Naive thymus-derived CD4-positive, alpha-beta T cell (primary cell): ENCODE results near the gene TMEM9. TPM values are rescaled to one million over a fixed set of nuclear protein-coding genes. Genes with fewer than 3 reads are reported as not detected.

Source experiments
- ATAC-seq: fragments of 150-1000 bp; cut with Tn5 transposase; 2 replicates; pipeline ENCODE4 v1.10.0; 2021; ENCODE audit warnings: mild to moderate bottlenecking, moderate library complexity
- CTCF ChIA-PET: fragments of 350-600 bp; sonication (Branson Sonifier 250); formaldehyde crosslinking; loops from one replicate; lab custom pipeline; 2021; ENCODE audit warnings: antibody characterized with exemption; lab: Charles Lee
- POLR2A ChIA-PET: fragments of 350-600 bp; sonication (Branson Sonifier 250); formaldehyde crosslinking; loops from one replicate; lab custom pipeline; 2021; ENCODE audit warnings: antibody characterized with exemption, inconsistent platforms; lab: Charles Lee
- DNase-seq, 9 donors: peaks; one replicate each; pipeline versions ENCODE4 v3.0.0 to v3.0.0-alpha.2; 2020 to 2022; ENCODE audit warnings: mixed read lengths in 1 of 9
- H3K27ac ChIP-seq: one replicate; pipeline ENCODE4 v1.7.0; 2013; ENCODE audit warnings: mild to moderate bottlenecking, low read depth, low read length, moderate library complexity
- H3K27me3 ChIP-seq, 2 donors: one replicate each; pipeline ENCODE4 v1.7.0; 2013; ENCODE audit warnings: low read length in 2 of 2, mild to moderate bottlenecking in 2 of 2, moderate library complexity in 2 of 2; ENCODE audit not compliant: control insufficient read depth in 2 of 2, insufficient read depth in 2 of 2
- H3K36me3 ChIP-seq, 3 experiments: 1 replicate in 2 of 3; 2 replicates in 1 of 3; pipeline ENCODE4 v1.7.0; 2013; ENCODE audit warnings: low read length in 3 of 3, mild to moderate bottlenecking in 3 of 3, moderate library complexity in 1 of 3; ENCODE audit not compliant: insufficient read depth in 3 of 3, control insufficient read depth in 2 of 3
- H3K4me1 ChIP-seq, 2 donors: one replicate each; pipeline ENCODE4 v1.7.0; 2013; ENCODE audit warnings: low read length in 2 of 2, mild to moderate bottlenecking in 2 of 2, moderate library complexity in 1 of 2; ENCODE audit not compliant: control insufficient read depth in 2 of 2, insufficient read depth in 2 of 2
- H3K4me3 ChIP-seq: 2 replicates; pipeline ENCODE4 v1.7.0; 2013; ENCODE audit warnings: mild to moderate bottlenecking, low read length
- H3K9me3 ChIP-seq, 3 experiments: 1 replicate in 2 of 3; 2 replicates in 1 of 3; pipeline ENCODE4 v1.7.0; 2013; ENCODE audit warnings: low read length in 3 of 3; ENCODE audit not compliant: control insufficient read depth in 2 of 3
- H3K27ac Mint-ChIP-seq, 9 donors: one replicate each; pipeline ENCODE4 v1.8.0; 2020 to 2022; ENCODE audit warnings: mixed read lengths in 9 of 9, mild to moderate bottlenecking in 8 of 9, moderate library complexity in 5 of 9, inconsistent platforms in 2 of 9
- H3K27me3 Mint-ChIP-seq, 5 donors: one replicate each; pipeline ENCODE4 v1.8.0; 2021 to 2022; ENCODE audit warnings: mixed read lengths in 5 of 5, mild to moderate bottlenecking in 1 of 5
- H3K36me3 Mint-ChIP-seq, 5 donors: one replicate each; pipeline ENCODE4 v1.8.0; 2020 to 2022; ENCODE audit warnings: mixed read lengths in 5 of 5, mild to moderate bottlenecking in 3 of 5, inconsistent platforms in 1 of 5
- H3K4me1 Mint-ChIP-seq, 7 donors: one replicate each; pipeline ENCODE4 v1.8.0; 2020 to 2022; ENCODE audit warnings: mixed read lengths in 7 of 7, mild to moderate bottlenecking in 3 of 7, inconsistent platforms in 1 of 7
- H3K4me3 Mint-ChIP-seq, 10 donors: one replicate each; pipeline ENCODE4 v1.8.0; 2020 to 2022; ENCODE audit warnings: mild to moderate bottlenecking in 10 of 10, mixed read lengths in 10 of 10, moderate library complexity in 6 of 10, inconsistent platforms in 2 of 10
- H3K9me3 Mint-ChIP-seq, 11 donors: one replicate each; pipeline ENCODE4 v1.8.0; 2020 to 2022; ENCODE audit warnings: mixed read lengths in 11 of 11, mild to moderate bottlenecking in 4 of 11, inconsistent platforms in 1 of 11, moderate library complexity in 1 of 11
- intact Hi-C, 2 donors: fragments of 100-400 bp; cut with micrococcal nuclease; formaldehyde crosslinking; loops; one replicate each; pipeline ENCODE4 v1.15.1; 2023
- polyA plus RNA-seq, 2 donors: library from polyadenylated mRNA; unstranded; fragments of 300-500 nt; fragmentation: Illumina TruSeq; gene quantifications; one replicate each; pipeline ENCODE4 v1.2.3, GENCODE V29; 2021
- total RNA-seq, 6 experiments: library from RNA in 5 of 6; stranded (reverse) in 5 of 6; gene quantifications; 1 replicate in 5 of 6; 2 replicates in 1 of 6; pipeline ENCODE4 v1.2.3 and lab custom pipeline; 2021 to 2026

TMEM9 gene
- total and polyA plus RNA-seq, 7 experiments from 2014 or later, result 15.3 to 56.4 (median 22.7) TPM

- intact Hi-C loops, result no loop called here
- ATAC-seq, result no peak
- ChIA-PET CTCF (no interaction called here), POLR2A (no interaction called here)
- no peaks in the 10 kb centered on the region for H3K36me3 ChIP-seq
- no peak overlapping the region for H3K27ac ChIP-seq
- Mint-ChIP-seq H3K36me3 (peaks cover 0 to 13% (median 5%) of the 10 kb centered on the region in 5 donors), H3K4me1 (peaks cover 0 to 2% (median under 1%) of the 10 kb centered on the region in 7 donors), H3K9me3 (peaks cover 0 to 17% (median 9%) of the 10 kb centered on the region in 11 donors), H3K4me3 (no peak overlapping the region), H3K27me3 (peaks cover 19 to 37% (median 32%) of the 10 kb centered on the region in 5 donors), H3K27ac (no peak overlapping the region)
- no peaks in the 10 kb centered on the region for H3K4me1 ChIP-seq
- DNase-seq, result no peak
- no peak overlapping the region for H3K4me3 ChIP-seq
- no peaks in the 10 kb centered on the region for H3K27me3 ChIP-seq
- H3K9me3 ChIP-seq, result no peaks in the 10 kb centered on the region
Observed at GRCh38 chr1:201176940-201177339, 22.7 kb upstream of the TMEM9 start.

GRCh38 chr1:201175820-201176500 lies 21.7 kb upstream of the TMEM9 start:
- Histone ChIP-seq H3K27me3 (no peaks in the 10 kb centered on the region), H3K9me3 (no peaks in the 10 kb centered on the region), H3K36me3 (no peaks in the 10 kb centered on the region), H3K27ac (no peak overlapping the region), H3K4me3 (no peak overlapping the region), H3K4me1 (peaks cover 0 to 7% of the 10 kb centered on the region in 2 donors)
- peaks cover 5 to 10% (median 8%) of the 10 kb centered on the region in 7 donors for H3K4me1 Mint-ChIP-seq
- no peak overlapping the region for H3K4me3 Mint-ChIP-seq
- no peak for DNase-seq
- peaks cover 21 to 37% (median 29%) of the 10 kb centered on the region in 5 donors for H3K27me3 Mint-ChIP-seq
- H3K27ac Mint-ChIP-seq, result no peak overlapping the region
- peaks cover 2 to 13% (median 5%) of the 10 kb centered on the region in 5 donors for H3K36me3 Mint-ChIP-seq
- ChIA-PET CTCF (no interaction called here), POLR2A (interaction anchor here (0.6 kb wide), 1 partner anchor 251 kb away, joined by 3 read pairs; no protein-coding TSS in a partner anchor)
- ATAC-seq, result no peak
- intact Hi-C loops, result no loop called here
- peaks cover 0 to 17% (median 9%) of the 10 kb centered on the region in 11 donors for H3K9me3 Mint-ChIP-seq

- Histone ChIP-seq H3K36me3 (no peaks in the 10 kb centered on the region), H3K4me1 (peaks cover 0 to 7% of the 10 kb centered on the region in 2 donors), H3K27ac (no peak overlapping the region), H3K9me3 (no peaks in the 10 kb centered on the region), H3K4me3 (no peak overlapping the region), H3K27me3 (no peaks in the 10 kb centered on the region)
- Mint-ChIP-seq H3K9me3 (peaks cover 0 to 6% (median 3%) of the 10 kb centered on the region in 11 donors), H3K27ac (no peak overlapping the region), H3K27me3 (peaks cover 9 to 38% (median 20%) of the 10 kb centered on the region in 5 donors), H3K4me1 (peaks cover 6 to 14% (median 9%) of the 10 kb centered on the region in 7 donors), H3K36me3 (peaks cover 0 to 4% (median 2%) of the 10 kb centered on the region in 5 donors), H3K4me3 (no peak overlapping the region)
- POLR2A ChIA-PET, result no interaction called here
- CTCF ChIA-PET, result interaction anchor here (0.6 to 1.0 kb wide), 2 partner anchors 14 to 193 kb away, joined by 3 read pairs; no protein-coding TSS in a partner anchor
- ATAC-seq, result no peak
- no peak for DNase-seq
- intact Hi-C loops, result no loop called here
Observed at GRCh38 chr1:201173736-201174135, 19.5 kb upstream of the TMEM9 start.

- Mint-ChIP-seq H3K4me1 (peaks cover 6 to 14% (median 9%) of the 10 kb centered on the region in 7 donors), H3K27ac (no peak overlapping the region), H3K9me3 (peaks cover 0 to 3% (median 0%) of the 10 kb centered on the region in 11 donors), H3K27me3 (peaks cover 9 to 39% (median 19%) of the 10 kb centered on the region in 5 donors), H3K36me3 (peaks cover 0 to 4% (median 0%) of the 10 kb centered on the region in 5 donors), H3K4me3 (peak overlapping the region in 3 of 10 donors; percentile 14 to 37 (median 21))
- H3K4me1 ChIP-seq, result peaks cover 0 to 7% of the 10 kb centered on the region in 2 donors
- intact Hi-C loops, result no loop called here
- no peaks in the 10 kb centered on the region for H3K9me3 ChIP-seq
- no peak overlapping the region for H3K4me3 ChIP-seq
- DNase-seq (no peak), ATAC-seq (no peak)
- no peak overlapping the region for H3K27ac ChIP-seq
- ChIA-PET POLR2A (no interaction called here), CTCF (interaction anchor here (0.6 to 1.0 kb wide), 2 partner anchors 14 to 192 kb away, joined by 3 read pairs; no protein-coding TSS in a partner anchor)
- H3K27me3 ChIP-seq, result no peaks in the 10 kb centered on the region
- H3K36me3 ChIP-seq, result no peaks in the 10 kb centered on the region
Observed at GRCh38 chr1:201172999-201173610, 18.8 kb upstream of the TMEM9 start.

- intact Hi-C loops, result no loop called here
- H3K36me3 Mint-ChIP-seq, result peaks cover 0 to 2% (median 0%) of the 10 kb centered on the region in 5 donors
Observed at GRCh38 chr1:201172326-201172725, 18.1 kb upstream of the TMEM9 start.

More at GRCh38 chr1:201172326-201172725, 18.1 kb upstream of the TMEM9 start:
- H3K4me3 ChIP-seq, result no peak overlapping the region
- H3K27ac Mint-ChIP-seq, result peak overlapping the region in 1 of 9 donors; percentile 62
- H3K27ac ChIP-seq, result no peak overlapping the region
- H3K4me1 ChIP-seq, result peaks cover 0 to 7% of the 10 kb centered on the region in 2 donors
- peak overlapping the region in 4 of 10 donors; percentile 82 to 89 (median 83) for H3K4me3 Mint-ChIP-seq
- DNase-seq (no peak), ATAC-seq (no peak)
- peaks cover 6 to 14% (median 9%) of the 10 kb centered on the region in 7 donors for H3K4me1 Mint-ChIP-seq
- POLR2A ChIA-PET, result interaction anchor here (0.9 to 1.9 kb wide), 2 partner anchors 18 to 58 kb away, joined by 3 to 5 read pairs; partner anchors contain the start of gene TMEM9
- H3K27me3 ChIP-seq, result no peaks in the 10 kb centered on the region
- H3K36me3 ChIP-seq, result no peaks in the 10 kb centered on the region
- H3K27me3 Mint-ChIP-seq, result peaks cover 4 to 39% (median 12%) of the 10 kb centered on the region in 5 donors
- H3K9me3 ChIP-seq, result no peaks in the 10 kb centered on the region
- CTCF ChIA-PET, result no interaction called here
- no peaks in the 10 kb centered on the region for H3K9me3 Mint-ChIP-seq
